GM10266 (cell line): ENCODE results near the gene MAML3.

Experiments used
- DNase-seq: peaks from one replicate; pipeline ENCODE4 v3.0.0; 2012; ENCODE audit errors: extremely low spot score
- TF ChIP-seq, protein P1 (sequence below): IDR thresholded peaks from 2 replicates; pipeline ENCODE4 v1.5.1; 2012; ENCODE audit warnings: mild to moderate bottlenecking, low read depth; ENCODE audit not compliant: control insufficient read depth, insufficient read depth; ENCODE audit errors: missing control alignments

The MAML3 gene

DNA sequence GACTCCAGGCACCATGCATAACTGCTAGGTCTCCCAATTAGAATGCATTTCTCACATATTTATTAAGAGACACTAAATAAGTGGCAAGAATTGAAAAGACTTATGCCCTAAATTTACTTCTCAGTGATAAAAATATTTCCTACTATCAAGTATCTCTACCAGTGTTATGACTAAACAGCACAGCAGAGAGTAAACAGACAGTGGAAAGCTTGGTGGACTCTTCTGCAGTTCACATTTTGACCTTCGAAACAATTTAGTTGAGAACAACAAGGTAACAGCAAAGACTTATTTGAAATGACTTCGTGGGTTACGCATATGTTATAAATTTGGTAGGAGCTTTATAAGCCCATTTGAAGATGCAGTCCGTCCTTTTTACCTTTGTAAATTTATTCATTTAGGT, 16.3 kb upstream of the MAML3 start:
- TF ChIP-seq, protein P1, sequence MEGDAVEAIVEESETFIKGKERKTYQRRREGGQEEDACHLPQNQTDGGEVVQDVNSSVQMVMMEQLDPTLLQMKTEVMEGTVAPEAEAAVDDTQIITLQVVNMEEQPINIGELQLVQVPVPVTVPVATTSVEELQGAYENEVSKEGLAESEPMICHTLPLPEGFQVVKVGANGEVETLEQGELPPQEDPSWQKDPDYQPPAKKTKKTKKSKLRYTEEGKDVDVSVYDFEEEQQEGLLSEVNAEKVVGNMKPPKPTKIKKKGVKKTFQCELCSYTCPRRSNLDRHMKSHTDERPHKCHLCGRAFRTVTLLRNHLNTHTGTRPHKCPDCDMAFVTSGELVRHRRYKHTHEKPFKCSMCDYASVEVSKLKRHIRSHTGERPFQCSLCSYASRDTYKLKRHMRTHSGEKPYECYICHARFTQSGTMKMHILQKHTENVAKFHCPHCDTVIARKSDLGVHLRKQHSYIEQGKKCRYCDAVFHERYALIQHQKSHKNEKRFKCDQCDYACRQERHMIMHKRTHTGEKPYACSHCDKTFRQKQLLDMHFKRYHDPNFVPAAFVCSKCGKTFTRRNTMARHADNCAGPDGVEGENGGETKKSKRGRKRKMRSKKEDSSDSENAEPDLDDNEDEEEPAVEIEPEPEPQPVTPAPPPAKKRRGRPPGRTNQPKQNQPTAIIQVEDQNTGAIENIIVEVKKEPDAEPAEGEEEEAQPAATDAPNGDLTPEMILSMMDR, result no peak
- DNase-seq, result no peak

DNA sequence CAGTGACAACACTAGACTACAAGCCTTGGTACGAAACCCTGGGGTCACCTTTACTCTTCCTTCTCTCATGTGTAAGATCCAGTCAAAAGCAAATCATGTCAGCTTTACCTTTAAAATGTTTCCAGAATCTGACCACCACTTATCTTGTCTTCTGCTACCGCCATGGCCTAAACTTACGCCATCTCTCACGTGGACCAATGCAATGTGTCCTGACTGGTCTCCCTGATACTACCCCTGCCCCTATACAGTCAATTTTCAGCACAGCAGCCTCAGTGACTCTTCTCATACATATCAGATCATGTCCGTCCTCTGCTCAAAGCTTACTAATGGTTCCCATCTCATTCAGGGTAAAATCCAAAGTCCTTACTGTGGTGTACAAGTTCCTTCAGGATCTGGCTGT, 15.0 kb upstream of the MAML3 start:
- TF ChIP-seq, protein P1, result no peak

DNA sequence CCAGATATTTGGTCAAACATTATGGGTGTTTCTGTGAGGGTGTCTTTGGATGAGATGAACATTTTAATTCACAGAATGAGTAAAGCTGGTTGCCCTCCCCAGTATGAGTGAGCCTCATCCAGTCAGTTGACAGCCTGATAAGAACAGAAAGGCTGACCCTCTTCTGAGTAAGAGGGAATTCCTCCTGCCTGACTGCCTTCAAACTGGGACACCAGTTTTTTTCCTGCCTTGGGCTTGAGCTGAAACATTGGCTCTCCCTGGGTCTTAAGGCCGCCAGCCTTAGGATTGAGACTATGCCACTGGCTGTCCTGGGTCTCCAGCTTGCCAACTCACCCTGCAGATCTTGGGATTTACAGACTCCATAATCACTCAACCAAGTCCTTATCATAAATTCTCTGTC, 14.5 kb upstream of the MAML3 start:
- DNase-seq, result no peak
- TF ChIP-seq, protein P1, result no peak

More for the DNA sequence above, 15.0 kb upstream of the MAML3 start:
- DNase-seq, result no peak

DNA sequence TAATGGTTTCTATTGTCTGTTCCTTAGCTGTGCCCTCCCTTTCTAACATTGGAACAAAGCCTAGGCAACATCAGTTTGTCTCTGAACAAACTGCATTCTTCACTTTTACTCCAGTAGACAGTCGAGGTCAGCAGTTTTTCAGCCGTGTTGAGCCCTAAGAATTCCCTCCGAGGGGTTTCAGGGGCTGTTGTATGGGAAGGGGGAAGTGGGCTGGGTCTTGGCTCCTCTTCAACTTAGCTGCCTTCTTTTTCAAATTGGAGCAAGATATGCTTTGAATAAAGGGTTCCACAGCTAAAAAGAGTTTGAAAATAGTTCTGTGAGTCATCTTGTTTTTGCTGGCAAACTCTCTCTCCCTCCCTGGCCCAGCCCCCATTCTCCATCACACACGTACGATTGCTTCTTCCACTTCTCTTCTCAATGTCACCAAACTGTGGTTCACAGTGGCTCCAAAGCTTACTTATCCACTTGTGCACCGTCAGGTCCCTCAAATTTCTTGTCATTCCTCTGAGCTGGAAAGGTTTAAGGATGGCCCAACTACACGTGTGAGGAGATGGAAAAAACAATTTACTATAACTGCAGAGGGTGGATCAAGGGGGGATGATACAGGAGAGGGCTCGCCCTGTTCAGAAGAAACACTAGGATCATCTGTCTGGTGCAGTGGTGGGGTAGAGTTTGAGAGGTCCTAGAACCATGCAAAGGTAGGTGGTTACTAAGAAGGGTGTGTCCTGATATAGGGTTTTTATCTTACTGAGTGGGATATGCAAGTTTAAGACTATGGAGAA, 9.2 kb upstream of the MAML3 start:
- TF ChIP-seq, protein P1, result no peak
- DNase-seq, result no peak

DNA sequence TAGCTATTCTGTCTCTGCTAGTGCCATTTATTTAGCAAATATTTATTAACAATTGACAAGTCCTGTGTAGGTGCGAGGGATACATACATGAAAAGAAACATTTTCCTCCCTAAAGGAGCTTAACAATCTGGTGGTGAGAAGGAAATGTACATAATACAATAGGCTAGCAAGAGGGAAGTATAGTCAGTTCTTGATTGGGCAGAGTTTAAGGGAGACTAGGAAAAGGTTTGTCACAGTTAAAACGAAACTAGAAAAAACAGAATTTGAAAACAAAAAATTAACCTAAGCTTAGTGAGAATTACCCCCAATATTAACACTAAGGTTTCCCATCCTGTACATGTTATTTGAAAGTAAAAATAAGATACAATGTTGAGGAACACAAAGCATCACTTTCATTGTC, 8.6 kb upstream of the MAML3 start:
- no peak for DNase-seq
- TF ChIP-seq, protein P1, result no peak

DNA sequence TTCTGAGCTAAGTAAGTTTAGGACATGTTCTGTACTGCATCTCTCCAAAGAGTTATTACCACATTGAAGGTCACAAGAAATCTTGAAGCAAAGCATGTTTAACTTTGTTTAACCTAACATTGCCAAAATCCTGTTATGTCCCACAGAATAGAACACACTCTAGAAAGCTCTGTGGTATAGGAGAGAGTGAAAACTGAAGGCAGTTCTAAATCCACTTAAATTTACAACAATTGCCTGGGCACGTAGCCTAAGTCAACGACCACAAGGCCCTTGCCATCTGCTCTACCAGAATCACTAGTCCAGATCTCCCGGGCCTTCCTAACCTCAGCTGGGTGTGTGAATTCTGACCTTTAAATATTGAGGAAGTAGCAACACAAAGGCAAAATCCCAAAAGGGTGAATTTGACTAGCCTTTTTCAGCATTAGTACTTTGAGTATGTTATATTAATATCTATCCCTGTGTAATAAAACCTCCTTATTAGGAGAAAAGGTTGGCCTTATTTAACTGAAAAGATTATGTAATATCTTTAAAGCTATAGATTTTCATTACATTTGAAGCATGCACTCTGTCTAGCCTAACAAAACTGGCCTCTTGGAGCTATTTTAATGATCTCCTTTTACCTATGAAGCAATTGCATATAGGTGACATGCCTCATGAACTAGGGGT, 4.5 kb upstream of the MAML3 start:
- TF ChIP-seq, protein P1, result no peak
- no peak for DNase-seq

DNA sequence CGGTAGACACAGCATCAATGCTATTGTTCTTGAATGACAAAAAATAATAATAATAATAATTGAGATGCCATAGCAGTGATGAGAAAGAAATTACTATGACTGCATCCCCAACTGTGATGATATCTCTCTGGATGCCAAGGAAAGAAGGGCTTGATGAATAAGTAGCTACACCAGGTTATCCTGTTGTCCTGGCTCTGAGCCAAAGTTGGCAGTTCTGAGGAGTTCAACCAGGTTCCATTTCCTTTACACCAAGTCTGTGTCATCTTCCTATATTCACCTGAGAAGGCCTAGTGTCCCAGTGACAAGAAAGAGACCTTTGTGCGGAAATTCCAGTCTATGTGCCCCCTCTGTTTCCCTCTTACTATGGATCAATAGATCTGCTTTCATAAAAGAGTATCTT, 3.4 kb upstream of the MAML3 start:
- no peak for DNase-seq
- TF ChIP-seq, protein P1, result no peak
